ENCODE results near the gene ENAH. TPM values are rescaled to one million over a fixed set of nuclear protein-coding genes. Genes with fewer than 3 reads are reported as not detected.

Gene ENAH
- polyA plus RNA-seq, 3 donors: 0.12 TPM; not detected in 2

GRCh38 chr1:225697428-225697827, 44.5 kb upstream of the ENAH start:
- H3K4me3 Mint-ChIP-seq: no peak overlapping the region
- no peak for TF ChIP-seq CTCF (IDR thresholded peaks at IDR 0.05)
- no peaks in the 10 kb centered on the region for H3K79me2 ChIP-seq (ENCODE audit: insufficient read depth, low read length)
- no peaks in the 10 kb centered on the region for H3K4me1 Mint-ChIP-seq
- H3K9me3 ChIP-seq (replicated peaks in 1 of 2; ENCODE audit: control insufficient read depth in 1 of 2, insufficient read depth in 1 of 2, low read length in 2 of 2): no peaks in the 10 kb centered on the region
- H3K27ac ChIP-seq (ENCODE audit: low read depth in 1 of 2, low read length in 2 of 2): no peak overlapping the region
- H3K9ac ChIP-seq (ENCODE audit: insufficient read depth, low read length, poor library complexity, severe bottlenecking): no peak overlapping the region
- H4K20me1 ChIP-seq (ENCODE audit: insufficient read depth, low read length): no peaks in the 10 kb centered on the region
- H3K4me1 ChIP-seq (ENCODE audit: control insufficient read depth in 1 of 2, insufficient read depth in 2 of 2, low read length in 2 of 2): no peaks in the 10 kb centered on the region
- no peak for DNase-seq
- intact Hi-C loops (cut with micrococcal nuclease): no loop called here
- 81% methylated on average over 2 of the region's 4 CpGs for WGBS (ENCODE audit: insufficient coverage)
- H2AFZ ChIP-seq (ENCODE audit: insufficient read depth, low read depth, low read length, poor library complexity, severe bottlenecking): no peak overlapping the region
- no peak overlapping the region for H3K27ac Mint-ChIP-seq
- H3K9me3 Mint-ChIP-seq: peaks cover 0 to 3% (median 0%) of the 10 kb centered on the region in 7 donors
- H3K36me3 ChIP-seq (replicated peaks in 1 of 2; ENCODE audit: control insufficient read depth in 1 of 2, insufficient read depth in 2 of 2, low read length in 2 of 2): no peaks in the 10 kb centered on the region
- no peak overlapping the region for H3K4me2 ChIP-seq (replicated peaks; ENCODE audit: extremely low read depth, low read length, poor library complexity, severe bottlenecking)
- H3K27me3 Mint-ChIP-seq (ENCODE audit: low read depth in 3 of 3): peaks cover 0 to 3% (median 0%) of the 10 kb centered on the region in 3 donors
- no peaks in the 10 kb centered on the region for H3K36me3 Mint-ChIP-seq
- H3K27me3 ChIP-seq (ENCODE audit: control insufficient read depth in 2 of 2, insufficient read depth in 2 of 2, low read length in 2 of 2): no peaks in the 10 kb centered on the region
- H3K4me3 ChIP-seq (replicated peaks in 1 of 3; ENCODE audit: low read depth in 2 of 3, low read length in 3 of 3): no peak overlapping the region

GRCh38 chr1:225695578-225696337, 42.8 kb upstream of the ENAH start:
- Histone ChIP-seq H3K4me2 (replicated peaks; ENCODE audit: extremely low read depth, low read length, poor library complexity, severe bottlenecking) (no peak overlapping the region), H3K9ac (ENCODE audit: insufficient read depth, low read length, poor library complexity, severe bottlenecking) (no peak overlapping the region), H2AFZ (ENCODE audit: insufficient read depth, low read depth, low read length, poor library complexity, severe bottlenecking) (no peak overlapping the region), H4K20me1 (ENCODE audit: insufficient read depth, low read length) (no peaks in the 10 kb centered on the region), H3K79me2 (ENCODE audit: insufficient read depth, low read length) (no peaks in the 10 kb centered on the region), H3K4me3 (replicated peaks in 1 of 3; ENCODE audit: low read depth in 2 of 3, low read length in 3 of 3) (no peak overlapping the region), H3K27me3 (ENCODE audit: control insufficient read depth in 2 of 2, insufficient read depth in 2 of 2, low read length in 2 of 2) (no peaks in the 10 kb centered on the region), H3K36me3 (replicated peaks in 1 of 2; ENCODE audit: control insufficient read depth in 1 of 2, insufficient read depth in 2 of 2, low read length in 2 of 2) (no peaks in the 10 kb centered on the region), H3K4me1 (ENCODE audit: control insufficient read depth in 1 of 2, insufficient read depth in 2 of 2, low read length in 2 of 2) (no peaks in the 10 kb centered on the region), H3K9me3 (replicated peaks in 1 of 2; ENCODE audit: control insufficient read depth in 1 of 2, insufficient read depth in 1 of 2, low read length in 2 of 2) (no peaks in the 10 kb centered on the region), H3K27ac (ENCODE audit: low read depth in 1 of 2, low read length in 2 of 2) (no peak overlapping the region)
- TF ChIP-seq CTCF (IDR thresholded peaks at IDR 0.05): no peak
- no peak for DNase-seq
- H3K27ac Mint-ChIP-seq: no peak overlapping the region
- peaks cover 0 to 3% (median 0%) of the 10 kb centered on the region in 7 donors for H3K9me3 Mint-ChIP-seq
- no peaks in the 10 kb centered on the region for H3K4me1 Mint-ChIP-seq
- peaks cover 0 to 3% (median 0%) of the 10 kb centered on the region in 3 donors for H3K27me3 Mint-ChIP-seq (ENCODE audit: low read depth in 3 of 3)
- H3K4me3 Mint-ChIP-seq: no peak overlapping the region
- no peaks in the 10 kb centered on the region for H3K36me3 Mint-ChIP-seq
- intact Hi-C loops (cut with micrococcal nuclease): no loop called here
- 85% methylated on average over 4 of the region's 6 CpGs for WGBS (ENCODE audit: insufficient coverage)
